Measurements from ENCODE around the gene LCN9. TPM values are rescaled to one million over a fixed set of nuclear protein-coding genes. Genes with fewer than 3 reads are reported as not detected.

The LCN9 gene
- total and polyA plus RNA-seq, 2 experiments from 2014 or later = not detected

DNA sequence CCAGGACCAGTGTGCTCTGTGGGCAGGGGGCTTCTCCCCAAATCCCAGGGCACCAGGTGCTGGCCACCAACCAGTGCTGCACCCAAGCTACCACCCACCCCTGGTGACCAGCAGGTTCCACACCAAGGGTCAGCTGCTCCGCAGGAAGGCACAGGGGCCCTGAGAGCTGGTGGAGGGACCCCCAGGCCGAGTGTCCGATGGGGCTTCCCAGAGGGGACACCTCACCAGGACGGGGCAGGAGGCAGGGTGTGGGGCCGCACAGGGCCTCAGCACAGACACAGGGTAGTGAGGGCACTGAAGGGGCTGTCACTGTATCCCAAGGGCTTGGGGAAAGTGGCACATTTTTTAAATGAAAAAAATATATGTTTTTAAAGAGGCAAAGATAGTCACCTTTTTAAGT is 18.1 kb downstream of the LCN9 start:
- Mint-ChIP-seq H3K36me3 (ENCODE audit: low read depth) (no peaks in the 10 kb centered on the region), H3K9me3 (peaks cover 4% of the 10 kb centered on the region; the same call in 1 of the 3 replicates), H3K4me3 (no peak overlapping the region), H3K27ac (no peak overlapping the region), H3K4me1 (peaks cover 8% of the 10 kb centered on the region), H3K27me3 (ENCODE audit: insufficient read depth, low read depth, poor library complexity) (peaks cover 3% of the 10 kb centered on the region)
- Histone ChIP-seq H3K27ac (ENCODE audit: low read depth) (no peak overlapping the region), H3K9me2 (ENCODE audit: insufficient read depth) (no peaks in the 10 kb centered on the region), H4K20me1 (replicated peaks; ENCODE audit: insufficient read depth) (no peaks in the 10 kb centered on the region), H3K4me3 (no peak overlapping the region), H3K4me1 (ENCODE audit: insufficient read depth) (no peaks in the 10 kb centered on the region; the same call in 1 of the 2 replicates), H2AFZ (no peak overlapping the region), H3F3A (replicated peaks; ENCODE audit: low read depth) (no peaks in the 10 kb centered on the region), H3K36me3 (ENCODE audit: insufficient read depth) (no peaks in the 10 kb centered on the region), H3K27me3 (ENCODE audit: insufficient read depth) (no peaks in the 10 kb centered on the region), H3K4me2 (no peak overlapping the region), H3K79me2 (replicated peaks; ENCODE audit: insufficient read depth) (no peaks in the 10 kb centered on the region)
- DNase-seq (ENCODE audit: low spot score) (no peak), ATAC-seq (no peak)
- TF ChIP-seq JUNB (IDR thresholded peaks at IDR 0.05; ENCODE audit: unreplicated experiment) (no peak), EZH2phosphoT487 (IDR thresholded peaks at IDR 0.05; ENCODE audit: unreplicated experiment) (no peak), EZH2 (IDR thresholded peaks at IDR 0.05; ENCODE audit: low read depth, unreplicated experiment) (no peak), ZNF114 (CRISPR knock-in tag; IDR thresholded peaks at IDR 0.05) (no peak), STAT1 (IDR thresholded peaks at IDR 0.05; ENCODE audit: unreplicated experiment) (no peak), ZNF331 (CRISPR knock-in tag; IDR thresholded peaks at IDR 0.05; ENCODE audit: low read depth) (no peak), CREB1 (CRISPR knock-in tag; IDR thresholded peaks at IDR 0.05; ENCODE audit: low read depth) (no peak), POLR2AphosphoS5 (IDR thresholded peaks at IDR 0.05; ENCODE audit: low read depth) (no peak)
- TF ChIP-seq, protein P1, sequence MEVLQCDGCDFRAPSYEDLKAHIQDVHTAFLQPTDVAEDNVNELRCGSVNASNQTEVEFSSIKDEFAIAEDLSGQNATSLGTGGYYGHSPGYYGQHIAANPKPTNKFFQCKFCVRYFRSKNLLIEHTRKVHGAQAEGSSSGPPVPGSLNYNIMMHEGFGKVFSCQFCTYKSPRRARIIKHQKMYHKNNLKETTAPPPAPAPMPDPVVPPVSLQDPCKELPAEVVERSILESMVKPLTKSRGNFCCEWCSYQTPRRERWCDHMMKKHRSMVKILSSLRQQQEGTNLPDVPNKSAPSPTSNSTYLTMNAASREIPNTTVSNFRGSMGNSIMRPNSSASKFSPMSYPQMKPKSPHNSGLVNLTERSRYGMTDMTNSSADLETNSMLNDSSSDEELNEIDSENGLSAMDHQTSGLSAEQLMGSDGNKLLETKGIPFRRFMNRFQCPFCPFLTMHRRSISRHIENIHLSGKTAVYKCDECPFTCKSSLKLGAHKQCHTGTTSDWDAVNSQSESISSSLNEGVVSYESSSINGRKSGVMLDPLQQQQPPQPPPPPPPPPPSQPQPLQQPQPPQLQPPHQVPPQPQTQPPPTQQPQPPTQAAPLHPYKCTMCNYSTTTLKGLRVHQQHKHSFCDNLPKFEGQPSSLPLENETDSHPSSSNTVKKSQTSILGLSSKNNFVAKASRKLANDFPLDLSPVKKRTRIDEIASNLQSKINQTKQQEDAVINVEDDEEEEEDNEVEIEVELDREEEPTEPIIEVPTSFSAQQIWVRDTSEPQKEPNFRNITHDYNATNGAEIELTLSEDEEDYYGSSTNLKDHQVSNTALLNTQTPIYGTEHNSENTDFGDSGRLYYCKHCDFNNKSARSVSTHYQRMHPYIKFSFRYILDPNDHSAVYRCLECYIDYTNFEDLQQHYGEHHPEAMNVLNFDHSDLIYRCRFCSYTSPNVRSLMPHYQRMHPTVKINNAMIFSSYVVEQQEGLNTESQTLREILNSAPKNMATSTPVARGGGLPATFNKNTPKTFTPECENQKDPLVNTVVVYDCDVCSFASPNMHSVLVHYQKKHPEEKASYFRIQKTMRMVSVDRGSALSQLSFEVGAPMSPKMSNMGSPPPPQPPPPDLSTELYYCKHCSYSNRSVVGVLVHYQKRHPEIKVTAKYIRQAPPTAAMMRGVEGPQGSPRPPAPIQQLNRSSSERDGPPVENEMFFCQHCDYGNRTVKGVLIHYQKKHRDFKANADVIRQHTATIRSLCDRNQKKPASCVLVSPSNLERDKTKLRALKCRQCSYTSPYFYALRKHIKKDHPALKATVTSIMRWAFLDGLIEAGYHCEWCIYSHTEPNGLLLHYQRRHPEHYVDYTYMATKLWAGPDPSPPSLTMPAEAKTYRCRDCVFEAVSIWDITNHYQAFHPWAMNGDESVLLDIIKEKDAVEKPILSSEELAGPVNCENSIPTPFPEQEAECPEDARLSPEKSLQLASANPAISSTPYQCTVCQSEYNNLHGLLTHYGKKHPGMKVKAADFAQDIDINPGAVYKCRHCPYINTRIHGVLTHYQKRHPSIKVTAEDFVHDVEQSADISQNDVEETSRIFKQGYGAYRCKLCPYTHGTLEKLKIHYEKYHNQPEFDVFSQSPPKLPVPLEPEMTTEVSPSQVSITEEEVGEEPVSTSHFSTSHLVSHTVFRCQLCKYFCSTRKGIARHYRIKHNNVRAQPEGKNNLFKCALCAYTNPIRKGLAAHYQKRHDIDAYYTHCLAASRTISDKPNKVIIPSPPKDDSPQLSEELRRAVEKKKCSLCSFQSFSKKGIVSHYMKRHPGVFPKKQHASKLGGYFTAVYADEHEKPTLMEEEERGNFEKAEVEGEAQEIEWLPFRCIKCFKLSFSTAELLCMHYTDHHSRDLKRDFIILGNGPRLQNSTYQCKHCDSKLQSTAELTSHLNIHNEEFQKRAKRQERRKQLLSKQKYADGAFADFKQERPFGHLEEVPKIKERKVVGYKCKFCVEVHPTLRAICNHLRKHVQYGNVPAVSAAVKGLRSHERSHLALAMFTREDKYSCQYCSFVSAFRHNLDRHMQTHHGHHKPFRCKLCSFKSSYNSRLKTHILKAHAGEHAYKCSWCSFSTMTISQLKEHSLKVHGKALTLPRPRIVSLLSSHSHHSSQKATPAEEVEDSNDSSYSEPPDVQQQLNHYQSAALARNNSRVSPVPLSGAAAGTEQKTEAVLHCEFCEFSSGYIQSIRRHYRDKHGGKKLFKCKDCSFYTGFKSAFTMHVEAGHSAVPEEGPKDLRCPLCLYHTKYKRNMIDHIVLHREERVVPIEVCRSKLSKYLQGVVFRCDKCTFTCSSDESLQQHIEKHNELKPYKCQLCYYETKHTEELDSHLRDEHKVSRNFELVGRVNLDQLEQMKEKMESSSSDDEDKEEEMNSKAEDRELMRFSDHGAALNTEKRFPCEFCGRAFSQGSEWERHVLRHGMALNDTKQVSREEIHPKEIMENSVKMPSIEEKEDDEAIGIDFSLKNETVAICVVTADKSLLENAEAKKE (CRISPR knock-in tag; IDR thresholded peaks at IDR 0.05) = no peak
- TF ChIP-seq, protein P2, sequence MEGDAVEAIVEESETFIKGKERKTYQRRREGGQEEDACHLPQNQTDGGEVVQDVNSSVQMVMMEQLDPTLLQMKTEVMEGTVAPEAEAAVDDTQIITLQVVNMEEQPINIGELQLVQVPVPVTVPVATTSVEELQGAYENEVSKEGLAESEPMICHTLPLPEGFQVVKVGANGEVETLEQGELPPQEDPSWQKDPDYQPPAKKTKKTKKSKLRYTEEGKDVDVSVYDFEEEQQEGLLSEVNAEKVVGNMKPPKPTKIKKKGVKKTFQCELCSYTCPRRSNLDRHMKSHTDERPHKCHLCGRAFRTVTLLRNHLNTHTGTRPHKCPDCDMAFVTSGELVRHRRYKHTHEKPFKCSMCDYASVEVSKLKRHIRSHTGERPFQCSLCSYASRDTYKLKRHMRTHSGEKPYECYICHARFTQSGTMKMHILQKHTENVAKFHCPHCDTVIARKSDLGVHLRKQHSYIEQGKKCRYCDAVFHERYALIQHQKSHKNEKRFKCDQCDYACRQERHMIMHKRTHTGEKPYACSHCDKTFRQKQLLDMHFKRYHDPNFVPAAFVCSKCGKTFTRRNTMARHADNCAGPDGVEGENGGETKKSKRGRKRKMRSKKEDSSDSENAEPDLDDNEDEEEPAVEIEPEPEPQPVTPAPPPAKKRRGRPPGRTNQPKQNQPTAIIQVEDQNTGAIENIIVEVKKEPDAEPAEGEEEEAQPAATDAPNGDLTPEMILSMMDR (conservative IDR thresholded peaks at IDR 0.05; ENCODE audit: low read depth in 2 of 2) = no peak
- TF ChIP-seq, protein P3, sequence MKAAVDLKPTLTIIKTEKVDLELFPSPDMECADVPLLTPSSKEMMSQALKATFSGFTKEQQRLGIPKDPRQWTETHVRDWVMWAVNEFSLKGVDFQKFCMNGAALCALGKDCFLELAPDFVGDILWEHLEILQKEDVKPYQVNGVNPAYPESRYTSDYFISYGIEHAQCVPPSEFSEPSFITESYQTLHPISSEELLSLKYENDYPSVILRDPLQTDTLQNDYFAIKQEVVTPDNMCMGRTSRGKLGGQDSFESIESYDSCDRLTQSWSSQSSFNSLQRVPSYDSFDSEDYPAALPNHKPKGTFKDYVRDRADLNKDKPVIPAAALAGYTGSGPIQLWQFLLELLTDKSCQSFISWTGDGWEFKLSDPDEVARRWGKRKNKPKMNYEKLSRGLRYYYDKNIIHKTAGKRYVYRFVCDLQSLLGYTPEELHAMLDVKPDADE (IDR thresholded peaks at IDR 0.05) = no peak
- TF ChIP-seq, protein P4, sequence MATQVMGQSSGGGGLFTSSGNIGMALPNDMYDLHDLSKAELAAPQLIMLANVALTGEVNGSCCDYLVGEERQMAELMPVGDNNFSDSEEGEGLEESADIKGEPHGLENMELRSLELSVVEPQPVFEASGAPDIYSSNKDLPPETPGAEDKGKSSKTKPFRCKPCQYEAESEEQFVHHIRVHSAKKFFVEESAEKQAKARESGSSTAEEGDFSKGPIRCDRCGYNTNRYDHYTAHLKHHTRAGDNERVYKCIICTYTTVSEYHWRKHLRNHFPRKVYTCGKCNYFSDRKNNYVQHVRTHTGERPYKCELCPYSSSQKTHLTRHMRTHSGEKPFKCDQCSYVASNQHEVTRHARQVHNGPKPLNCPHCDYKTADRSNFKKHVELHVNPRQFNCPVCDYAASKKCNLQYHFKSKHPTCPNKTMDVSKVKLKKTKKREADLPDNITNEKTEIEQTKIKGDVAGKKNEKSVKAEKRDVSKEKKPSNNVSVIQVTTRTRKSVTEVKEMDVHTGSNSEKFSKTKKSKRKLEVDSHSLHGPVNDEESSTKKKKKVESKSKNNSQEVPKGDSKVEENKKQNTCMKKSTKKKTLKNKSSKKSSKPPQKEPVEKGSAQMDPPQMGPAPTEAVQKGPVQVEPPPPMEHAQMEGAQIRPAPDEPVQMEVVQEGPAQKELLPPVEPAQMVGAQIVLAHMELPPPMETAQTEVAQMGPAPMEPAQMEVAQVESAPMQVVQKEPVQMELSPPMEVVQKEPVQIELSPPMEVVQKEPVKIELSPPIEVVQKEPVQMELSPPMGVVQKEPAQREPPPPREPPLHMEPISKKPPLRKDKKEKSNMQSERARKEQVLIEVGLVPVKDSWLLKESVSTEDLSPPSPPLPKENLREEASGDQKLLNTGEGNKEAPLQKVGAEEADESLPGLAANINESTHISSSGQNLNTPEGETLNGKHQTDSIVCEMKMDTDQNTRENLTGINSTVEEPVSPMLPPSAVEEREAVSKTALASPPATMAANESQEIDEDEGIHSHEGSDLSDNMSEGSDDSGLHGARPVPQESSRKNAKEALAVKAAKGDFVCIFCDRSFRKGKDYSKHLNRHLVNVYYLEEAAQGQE (IDR thresholded peaks at IDR 0.05; ENCODE audit: unreplicated experiment) = no peak
